Activated B cell treated with CpG ODN at 0.5 μM for 24 hours (primary cell): ENCODE measurements around the gene SLC11A2. TPM values are rescaled to one million over a fixed set of nuclear protein-coding genes. Genes with fewer than 3 reads are reported as not detected.

Source experiments
- ATAC-seq: fragments of 200-7000 bp; cut with Tn5 transposase; one replicate; pipeline ENCODE4 v1.10.0; 2021; ENCODE audit warnings: low read depth, mild to moderate bottlenecking, moderate library complexity
- CTCF ChIA-PET: fragments of 350-600 bp; sonication (Branson Sonifier 250); formaldehyde crosslinking; loops from one replicate; lab custom pipeline; 2021; ENCODE audit warnings: antibody characterized with exemption; lab: Charles Lee
- POLR2A ChIA-PET: fragments of 350-600 bp; sonication (Branson Sonifier 250); formaldehyde crosslinking; loops from one replicate; lab custom pipeline; 2021; ENCODE audit warnings: antibody characterized with exemption; lab: Charles Lee
- DNase-seq: peaks from one replicate; pipeline ENCODE4 v3.0.0; 2022
- H3K27ac Mint-ChIP-seq: one replicate; pipeline ENCODE4 v1.8.0; 2020; ENCODE audit warnings: mixed read lengths
- H3K27me3 Mint-ChIP-seq: one replicate; pipeline ENCODE4 v1.8.0; 2021; ENCODE audit warnings: mixed read lengths
- H3K36me3 Mint-ChIP-seq: one replicate; pipeline ENCODE4 v1.8.0; 2021; ENCODE audit warnings: low read depth, mixed read lengths
- H3K4me1 Mint-ChIP-seq: one replicate; pipeline ENCODE4 v1.8.0; 2021; ENCODE audit warnings: mixed read lengths
- H3K4me3 Mint-ChIP-seq: one replicate; pipeline ENCODE4 v1.8.0; 2020; ENCODE audit warnings: mild to moderate bottlenecking, mixed read lengths
- H3K9me3 Mint-ChIP-seq: one replicate; pipeline ENCODE4 v1.8.0; 2020; ENCODE audit warnings: mixed read lengths
- CTCF ChIP-seq: fragments of 200-600 bp; IDR thresholded peaks from one replicate; pipeline ENCODE4 v1.8.0; 2022; ENCODE audit warnings: antibody characterized with exemption, mild to moderate bottlenecking
- intact Hi-C: fragments of 100-400 bp; cut with micrococcal nuclease; formaldehyde crosslinking; loops from one replicate; pipeline ENCODE4 v1.15.1; 2024
- total RNA-seq: library from RNA; stranded (reverse); gene quantifications from 2 replicates; pipeline ENCODE4 v1.2.3, GENCODE V29; 2022

Gene SLC11A2
- total RNA-seq, 1 donor from 2014 or later, result 44.6 TPM

DNA sequence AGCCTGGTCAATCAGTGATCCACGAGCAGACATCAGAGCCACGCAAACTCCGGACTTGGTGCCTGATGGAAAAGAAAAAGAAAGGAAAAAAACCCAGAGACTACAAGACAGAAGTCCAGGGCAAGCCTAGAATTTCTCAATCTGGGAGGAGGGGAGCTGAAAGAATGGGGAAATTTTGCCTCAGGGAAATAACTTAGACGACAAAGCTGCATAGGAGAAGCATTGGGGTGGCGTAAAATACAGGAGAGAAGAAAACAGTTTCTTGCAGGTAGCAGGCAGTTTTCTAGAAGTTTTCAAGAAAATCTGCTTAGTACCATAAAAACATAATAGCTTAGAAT, 2.6 kb upstream of the SLC11A2 start:
- no peaks in the 10 kb centered on the region for H3K27me3 Mint-ChIP-seq
- CTCF ChIA-PET, result interaction anchor here (1.1 to 4.9 kb wide), 2 partner anchors 19 to 203 kb away, joined by 4 to 23 read pairs; no protein-coding TSS in a partner anchor
- DNase-seq (no peak), ATAC-seq (no peak)
- intact Hi-C loops, result loop anchor here (5.0 kb wide), 2 partner anchors 189 to 626 kb away; partner anchors contain the start of genes LARP4 and POU6F1
- no peak overlapping the region for H3K4me3 Mint-ChIP-seq
- H3K4me1 Mint-ChIP-seq, result peaks cover 27% of the 10 kb centered on the region
- POLR2A ChIA-PET, result no interaction called here
- no peaks in the 10 kb centered on the region for H3K9me3 Mint-ChIP-seq
- no peak for TF ChIP-seq CTCF
- no peak overlapping the region for H3K27ac Mint-ChIP-seq
- peaks cover 3% of the 10 kb centered on the region for H3K36me3 Mint-ChIP-seq

DNA sequence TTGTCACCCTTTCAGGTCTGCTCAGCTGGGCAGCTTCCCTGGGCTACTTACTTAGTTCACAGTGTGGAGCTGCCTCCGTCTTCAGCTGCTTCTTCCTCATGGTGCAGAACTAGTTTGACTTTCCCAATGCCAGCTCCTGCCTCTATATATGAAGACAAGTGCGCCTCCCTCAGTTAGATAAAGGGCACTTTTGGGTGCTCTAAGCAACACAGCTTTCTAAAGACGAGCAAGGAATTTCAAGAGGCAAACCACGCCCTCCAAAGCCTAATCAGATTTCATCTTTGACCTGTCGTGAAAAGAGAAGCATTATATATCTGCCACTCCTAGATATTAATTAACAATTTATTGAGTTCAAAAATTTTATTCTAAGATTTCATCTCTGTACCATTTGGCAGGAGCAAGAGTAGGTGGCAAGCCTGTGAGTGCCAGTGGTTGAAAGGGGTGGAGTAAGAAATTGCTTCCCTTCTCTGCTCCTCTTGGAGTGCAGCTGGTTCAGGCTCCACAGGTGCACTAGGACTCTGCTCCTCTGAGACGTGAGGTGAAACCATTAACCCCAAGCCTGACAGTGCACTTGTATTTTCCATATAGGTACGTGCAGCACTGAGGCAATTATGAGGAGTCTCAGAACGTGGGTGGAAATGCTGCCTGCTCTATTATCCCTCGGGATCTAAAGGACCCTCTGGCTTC, 2.1 kb upstream of the SLC11A2 start:
- CTCF ChIA-PET, result interaction anchor here (1.1 to 4.9 kb wide), 3 partner anchors 19 to 202 kb away, joined by 3 to 23 read pairs (median 4); no protein-coding TSS in a partner anchor
- H3K36me3 Mint-ChIP-seq, result peaks cover 3% of the 10 kb centered on the region
- no peaks in the 10 kb centered on the region for H3K27me3 Mint-ChIP-seq
- no peak overlapping the region for H3K27ac Mint-ChIP-seq
- no peak overlapping the region for H3K4me3 Mint-ChIP-seq
- TF ChIP-seq CTCF, result no peak
- POLR2A ChIA-PET, result interaction anchor here (0.7 kb wide), 2 partner anchors 41 to 105 kb away, joined by 4 to 6 read pairs; no protein-coding TSS in a partner anchor
- ATAC-seq, result no peak
- intact Hi-C loops, result loop anchor here (5.0 kb wide), 2 partner anchors 189 to 626 kb away; partner anchors contain the start of genes LARP4 and POU6F1
- H3K9me3 Mint-ChIP-seq, result no peaks in the 10 kb centered on the region
- no peak for DNase-seq
- peaks cover 31% of the 10 kb centered on the region for H3K4me1 Mint-ChIP-seq

DNA sequence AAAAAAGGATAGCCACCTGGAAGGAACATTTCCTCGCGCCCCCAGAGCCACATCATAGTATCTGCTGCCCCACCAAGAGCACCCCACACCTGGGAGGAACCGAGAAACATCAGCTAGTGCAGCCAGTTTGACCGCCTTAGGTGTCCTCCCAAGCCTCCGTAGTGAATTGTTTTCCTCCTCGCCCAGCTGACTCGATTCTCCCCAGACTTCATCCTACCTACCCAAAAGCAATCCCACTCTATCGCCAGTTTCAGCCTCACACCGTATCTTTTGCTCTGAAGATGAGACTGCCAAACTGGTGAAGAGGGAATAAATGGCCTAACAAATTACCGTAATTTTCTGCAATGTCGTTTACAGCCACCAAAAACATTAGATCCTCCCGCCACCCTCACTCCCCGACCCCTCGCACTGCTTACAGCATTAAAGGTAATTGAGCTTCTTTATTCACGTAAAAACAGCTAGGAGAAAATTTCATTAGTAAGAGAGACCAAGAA, 1.2 kb upstream of the SLC11A2 start:
- H3K9me3 Mint-ChIP-seq, result no peaks in the 10 kb centered on the region
- H3K36me3 Mint-ChIP-seq, result peaks cover 3% of the 10 kb centered on the region
- no peak overlapping the region for H3K27ac Mint-ChIP-seq
- CTCF ChIA-PET, result interaction anchor here (1.1 to 4.9 kb wide), 3 partner anchors 18 to 201 kb away, joined by 3 to 23 read pairs (median 4); no protein-coding TSS in a partner anchor
- intact Hi-C loops, result loop anchor here (2.0 to 5.0 kb wide), 3 partner anchors 190 to 625 kb away; partner anchors contain the start of genes DAZAP2, LARP4 and POU6F1
- no peak for DNase-seq
- no peak for TF ChIP-seq CTCF
- H3K27me3 Mint-ChIP-seq, result no peaks in the 10 kb centered on the region
- H3K4me3 Mint-ChIP-seq, result peak overlapping the region; percentile 60
- H3K4me1 Mint-ChIP-seq, result peaks cover 34% of the 10 kb centered on the region
- POLR2A ChIA-PET, result interaction anchor here (0.6 to 1.2 kb wide), 3 partner anchors 42 to 202 kb away, joined by 4 to 6 read pairs (median 4); no protein-coding TSS in a partner anchor
- ATAC-seq, result no peak

- H3K4me1 Mint-ChIP-seq, result peaks cover 43% of the 10 kb centered on the region
- H3K36me3 Mint-ChIP-seq, result peaks cover 3% of the 10 kb centered on the region
- ATAC-seq (no peak), DNase-seq (no peak)
- H3K9me3 Mint-ChIP-seq, result no peaks in the 10 kb centered on the region
- no peaks in the 10 kb centered on the region for H3K27me3 Mint-ChIP-seq
- H3K27ac Mint-ChIP-seq, result peak overlapping the region; percentile 93
- ChIA-PET CTCF (interaction anchor here (4.9 kb wide), 1 partner anchor 199 kb away, joined by 23 read pairs; no protein-coding TSS in a partner anchor), POLR2A (interaction anchor here (0.6 to 2.0 kb wide), 7 partner anchors 22 to 1260 kb away, joined by 3 to 16 read pairs (median 6); partner anchors contain the start of genes DAZAP2, LETMD1 and POU6F1)
- no peak for TF ChIP-seq CTCF
- intact Hi-C loops, result loop anchor here (2.0 to 5.0 kb wide), 4 partner anchors 17 to 623 kb away; partner anchors contain the start of genes ATF1, LARP4 and POU6F1
- peak overlapping the region; percentile 99 for H3K4me3 Mint-ChIP-seq
Observed at GRCh38 chr12:51025338-51025835, 797 bp downstream of the SLC11A2 start.
